H9 (cell line): Measurements from ENCODE around the gene IGF2R. TPM values are rescaled to one million over a fixed set of nuclear protein-coding genes. Genes with fewer than 3 reads are reported as not detected.
A peak's percentile ranks its signal among the peaks of the same experiment; 100 is the strongest.

ENCODE experiments used
- DNase-seq: peaks from one replicate; pipeline ENCODE4 v3.0.0-alpha.2; 2017
- H2AFZ ChIP-seq: one replicate; pipeline ENCODE4 v1.6.1; 2013; ENCODE audit warnings: mild to moderate bottlenecking, low read length, control low read depth, moderate library complexity
- H2AK5ac ChIP-seq: 2 replicates; pipeline ENCODE4 v1.6.1; 2013; ENCODE audit warnings: low read length, control low read depth, mixed read lengths; ENCODE audit not compliant: insufficient read length
- H2BK120ac ChIP-seq: one replicate; pipeline ENCODE4 v1.6.1; 2013; ENCODE audit warnings: low read depth, mild to moderate bottlenecking, low read length, control low read depth, inconsistent platforms; ENCODE audit not compliant: poor library complexity, severe bottlenecking
- H2BK12ac ChIP-seq: 2 replicates; pipeline ENCODE4 v1.6.1; 2013; ENCODE audit warnings: low read length, control low read depth, mixed read lengths, low read depth; ENCODE audit not compliant: insufficient read length
- H2BK15ac ChIP-seq: 2 replicates; pipeline ENCODE4 v1.6.1; 2013; ENCODE audit warnings: low read depth, low read length, control low read depth
- H2BK20ac ChIP-seq: one replicate; pipeline ENCODE4 v1.6.1; 2013; ENCODE audit warnings: low read depth, mild to moderate bottlenecking, low read length, control low read depth, inconsistent platforms; ENCODE audit not compliant: poor library complexity, severe bottlenecking
- H2BK5ac ChIP-seq: 2 replicates; pipeline ENCODE4 v1.6.1; 2013; ENCODE audit warnings: low read length, control low read depth, mixed read lengths; ENCODE audit not compliant: insufficient read length
- H3K14ac ChIP-seq: 2 replicates; pipeline ENCODE4 v1.6.1; 2013; ENCODE audit warnings: low read length, control low read depth; ENCODE audit not compliant: insufficient read depth
- H3K18ac ChIP-seq: 2 replicates; pipeline ENCODE4 v1.6.1; 2013; ENCODE audit warnings: low read depth, mild to moderate bottlenecking, mixed read lengths, low read length, control low read depth; ENCODE audit not compliant: insufficient read length
- H3K23ac ChIP-seq: 2 replicates; pipeline ENCODE4 v1.6.1; 2013; ENCODE audit warnings: low read length, control low read depth, mixed read lengths, low read depth; ENCODE audit not compliant: insufficient read length
- H3K23me2 ChIP-seq: 2 replicates; pipeline ENCODE4 v1.6.1; 2013; ENCODE audit warnings: low read depth, mild to moderate bottlenecking, mixed read lengths, low read length, control low read depth; ENCODE audit not compliant: insufficient read length, poor library complexity, severe bottlenecking
- H3K27ac ChIP-seq: 2 replicates; pipeline ENCODE4 v1.5.1; 2013; ENCODE audit warnings: low read length, control low read depth, mixed read lengths, low read depth; ENCODE audit not compliant: insufficient read length
- H3K27me3 ChIP-seq: 2 replicates; pipeline ENCODE4 v1.6.1; 2013; ENCODE audit warnings: low read length, control low read depth, inconsistent platforms; ENCODE audit not compliant: insufficient read depth
- H3K4ac ChIP-seq: 2 replicates; pipeline ENCODE4 v1.6.1; 2013; ENCODE audit warnings: low read depth, mild to moderate bottlenecking, control low read depth, inconsistent platforms, low read length, moderate library complexity
- H3K4me1 ChIP-seq: 2 replicates; pipeline ENCODE4 v1.6.1; 2013; ENCODE audit warnings: low read length, control low read depth, inconsistent platforms; ENCODE audit not compliant: insufficient read depth
- H3K4me2 ChIP-seq: 2 replicates; pipeline ENCODE4 v1.6.1; 2013; ENCODE audit warnings: low read length, control low read depth, mixed read lengths; ENCODE audit not compliant: insufficient read length, insufficient read depth
- H3K56ac ChIP-seq: 2 replicates; pipeline ENCODE4 v1.6.1; 2013; ENCODE audit warnings: low read depth, mild to moderate bottlenecking, mixed read lengths, low read length, control low read depth; ENCODE audit not compliant: insufficient read length
- H3K79me1 ChIP-seq: 2 replicates; pipeline ENCODE4 v1.6.1; 2013; ENCODE audit warnings: low read depth, mild to moderate bottlenecking, moderate library complexity, low read length, control low read depth, inconsistent platforms; ENCODE audit not compliant: insufficient read depth, poor library complexity, severe bottlenecking
- H3K79me2 ChIP-seq: 2 replicates; pipeline ENCODE4 v1.6.1; 2013; ENCODE audit warnings: low read length, control low read depth, inconsistent platforms; ENCODE audit not compliant: insufficient read depth
- H3K9ac ChIP-seq: 2 replicates; pipeline ENCODE4 v1.6.1; 2013; ENCODE audit warnings: low read length, control low read depth, mixed read lengths; ENCODE audit not compliant: insufficient read length; ENCODE audit errors: extremely low read depth
- H3K9me3 ChIP-seq: one replicate; pipeline ENCODE4 v1.6.1; 2013; ENCODE audit warnings: low read depth, low read length, inconsistent platforms; ENCODE audit not compliant: control insufficient read depth
- H3T11ph ChIP-seq: one replicate; pipeline ENCODE4 v1.6.1; 2013; ENCODE audit warnings: mild to moderate bottlenecking, low read length, control low read depth, inconsistent platforms
- H4K20me1 ChIP-seq: one replicate; pipeline ENCODE4 v1.6.1; 2013; ENCODE audit not compliant: control insufficient read depth, insufficient read length, insufficient read depth
- H4K5ac ChIP-seq: 2 replicates; pipeline ENCODE4 v1.6.1; 2013; ENCODE audit warnings: low read depth, mild to moderate bottlenecking, mixed read lengths, low read length, control low read depth; ENCODE audit not compliant: insufficient read length
- H4K8ac ChIP-seq: replicated peaks from 2 replicates; pipeline ENCODE4 v1.6.1; 2013; ENCODE audit warnings: low read length, control low read depth, mixed read lengths, low read depth; ENCODE audit not compliant: insufficient read length
- H4K91ac ChIP-seq: 2 replicates; pipeline ENCODE4 v1.6.1; 2013; ENCODE audit warnings: low read depth, mild to moderate bottlenecking, moderate library complexity, mixed read lengths, low read length, control low read depth; ENCODE audit not compliant: insufficient read length
- H3K27ac Mint-ChIP-seq, 3 experiments: 2 replicates in 2 of 3; 3 replicates in 1 of 3; pipeline ENCODE4 v1.8.0; 2020 to 2021; ENCODE audit warnings: mixed read lengths in 3 of 3, mild to moderate bottlenecking in 1 of 3, moderate library complexity in 1 of 3
- H3K27me3 Mint-ChIP-seq: 2 replicates; pipeline ENCODE4 v1.8.0; 2021; ENCODE audit warnings: low read depth, mild to moderate bottlenecking, moderate library complexity, mixed read lengths
- H3K36me3 Mint-ChIP-seq, 3 experiments: 2 replicates in 2 of 3; 3 replicates in 1 of 3; pipeline ENCODE4 v1.8.0; 2020 to 2021; ENCODE audit warnings: low read depth in 3 of 3, mixed read lengths in 3 of 3; ENCODE audit not compliant: insufficient read depth in 1 of 3
- H3K4me1 Mint-ChIP-seq, 2 experiments: 2 replicates each; pipeline ENCODE4 v1.8.0; 2020; ENCODE audit warnings: mixed read lengths in 2 of 2
- H3K4me3 Mint-ChIP-seq, 2 experiments: 2 replicates in 1 of 2; 3 replicates in 1 of 2; pipeline ENCODE4 v1.8.0; 2020 to 2021; ENCODE audit warnings: mild to moderate bottlenecking in 2 of 2, mixed read lengths in 2 of 2, moderate library complexity in 1 of 2
- H3K9me3 Mint-ChIP-seq, 2 experiments: 2 replicates in 1 of 2; 3 replicates in 1 of 2; pipeline ENCODE4 v1.8.0; 2020; ENCODE audit warnings: mild to moderate bottlenecking in 2 of 2, mixed read lengths in 2 of 2, moderate library complexity in 1 of 2
- WGBS: extraction: QIAGEN DNeasy Blood & Tissue Kit; methylation state at CpG from one replicate; pipeline ENCODE4 v1.1.7; 2013; ENCODE audit warnings: missing lambda C conversion rate, low lambda C conversion rate, mixed read lengths; ENCODE audit not compliant: insufficient read length; ENCODE audit errors: extremely low coverage; 5-methylcytosine and 5-hydroxymethylcytosine counted together
- total RNA-seq: library from RNA; stranded (reverse); gene quantifications from 2 replicates; pipeline ENCODE4 v1.2.1, GENCODE V29; 2021
- TF ChIP-seq, protein P1 (sequence below): fragments of 200-600 bp; sonication (generic); conservative IDR thresholded peaks from 3 replicates; pipeline ENCODE4 v1.8.0; 2021; ENCODE audit warnings: antibody characterized with exemption, mild to moderate bottlenecking

The IGF2R gene
- total RNA-seq, 1 experiment from 2014 or later = 66.7 TPM

DNA sequence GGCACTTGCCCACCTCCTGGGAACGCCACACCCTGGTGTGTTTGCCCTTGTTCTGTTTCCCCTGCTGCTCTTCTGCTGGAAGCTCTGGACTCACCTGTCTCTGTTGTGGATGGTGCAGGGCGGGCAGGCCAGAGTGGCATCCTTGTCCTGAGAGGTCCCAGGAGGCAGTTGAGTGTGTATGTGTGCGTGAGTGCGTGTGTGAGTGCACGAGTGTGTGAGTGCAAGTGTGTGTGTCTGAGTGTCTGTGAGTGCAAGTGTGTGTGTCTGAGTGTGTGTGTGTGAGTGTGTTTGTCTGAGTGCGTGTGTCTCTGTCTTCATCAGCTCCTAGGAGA is 12.2 kb downstream of the IGF2R start:
- Histone ChIP-seq H3K56ac (no peak overlapping the region), H2BK120ac (no peak overlapping the region), H4K91ac (no peak overlapping the region), H3K23ac (no peak overlapping the region), H2BK20ac (no peak overlapping the region), H2BK5ac (no peak overlapping the region), H2BK12ac (no peak overlapping the region), H3K27ac (no peak overlapping the region), H3K4me2 (no peak overlapping the region), H3T11ph (no peak overlapping the region), H3K14ac (no peak overlapping the region), H2BK15ac (no peak overlapping the region), H3K27me3 (no peaks in the 10 kb centered on the region), H3K23me2 (no peaks in the 10 kb centered on the region), H3K79me2 (peaks cover 49% of the 10 kb centered on the region; the same call in 1 of the 2 replicates), H3K9me3 (no peaks in the 10 kb centered on the region), H4K5ac (no peak overlapping the region), H4K8ac (no peak overlapping the region), H2AFZ (no peak overlapping the region), H3K4ac (no peak overlapping the region), H3K4me1 (peaks cover 18% of the 10 kb centered on the region; the same call in 1 of the 2 replicates), H2AK5ac (no peak overlapping the region), H3K79me1 (no peaks in the 10 kb centered on the region), H3K9ac (no peak overlapping the region), H3K18ac (no peak overlapping the region), H4K20me1 (peaks cover 4% of the 10 kb centered on the region)
- no peak for DNase-seq
- TF ChIP-seq, protein P1, sequence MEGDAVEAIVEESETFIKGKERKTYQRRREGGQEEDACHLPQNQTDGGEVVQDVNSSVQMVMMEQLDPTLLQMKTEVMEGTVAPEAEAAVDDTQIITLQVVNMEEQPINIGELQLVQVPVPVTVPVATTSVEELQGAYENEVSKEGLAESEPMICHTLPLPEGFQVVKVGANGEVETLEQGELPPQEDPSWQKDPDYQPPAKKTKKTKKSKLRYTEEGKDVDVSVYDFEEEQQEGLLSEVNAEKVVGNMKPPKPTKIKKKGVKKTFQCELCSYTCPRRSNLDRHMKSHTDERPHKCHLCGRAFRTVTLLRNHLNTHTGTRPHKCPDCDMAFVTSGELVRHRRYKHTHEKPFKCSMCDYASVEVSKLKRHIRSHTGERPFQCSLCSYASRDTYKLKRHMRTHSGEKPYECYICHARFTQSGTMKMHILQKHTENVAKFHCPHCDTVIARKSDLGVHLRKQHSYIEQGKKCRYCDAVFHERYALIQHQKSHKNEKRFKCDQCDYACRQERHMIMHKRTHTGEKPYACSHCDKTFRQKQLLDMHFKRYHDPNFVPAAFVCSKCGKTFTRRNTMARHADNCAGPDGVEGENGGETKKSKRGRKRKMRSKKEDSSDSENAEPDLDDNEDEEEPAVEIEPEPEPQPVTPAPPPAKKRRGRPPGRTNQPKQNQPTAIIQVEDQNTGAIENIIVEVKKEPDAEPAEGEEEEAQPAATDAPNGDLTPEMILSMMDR = no peak
- H3K36me3 Mint-ChIP-seq = no peaks in the 10 kb centered on the region
- peaks cover 1% of the 10 kb centered on the region; the same call in 1 of the 2 replicates for H3K27me3 Mint-ChIP-seq
- H3K27ac Mint-ChIP-seq = peak overlapping the region in 2 of 3 experiments; percentile 18 to 37; a peak in 3 of 7 replicates
- peaks cover 56 to 58% of the 10 kb centered on the region in 2 experiments for H3K4me1 Mint-ChIP-seq
- H3K9me3 Mint-ChIP-seq = no peaks in the 10 kb centered on the region
- no CpG with 5 or more reads among the region's 6 CpGs for WGBS
- H3K4me3 Mint-ChIP-seq = no peak overlapping the region
